ENCODE results near the gene GAS6. TPM values are rescaled to one million over a fixed set of nuclear protein-coding genes. Genes with fewer than 3 reads are reported as not detected.
"Not testable (repeated sequence)": the region's sequence is repeated elsewhere in the genome, so short reads cannot be mapped to it uniquely, and the experiment has no call there.

The GAS6 gene
- total RNA-seq, 2 experiments from 2014 or later = 0.16 to 0.27 TPM

GRCh38 chr13:113798200-113798811 is 65.6 kb downstream of the GAS6 start:
- no peak for DNase-seq
- no peaks in the 10 kb centered on the region for H3K36me3 Mint-ChIP-seq
- H3K4me3 Mint-ChIP-seq = no peak overlapping the region
- H3K4me1 Mint-ChIP-seq = no peaks in the 10 kb centered on the region
- H3K27me3 Mint-ChIP-seq = no peaks in the 10 kb centered on the region
- H3K9me3 Mint-ChIP-seq = no peaks in the 10 kb centered on the region
- no peak overlapping the region for H3K27ac Mint-ChIP-seq

- DNase-seq = no peak
- H3K4me1 Mint-ChIP-seq = no peaks in the 10 kb centered on the region
- no peak overlapping the region for H3K4me3 Mint-ChIP-seq
- H3K27me3 Mint-ChIP-seq = no peaks in the 10 kb centered on the region
- no peaks in the 10 kb centered on the region for H3K9me3 Mint-ChIP-seq
- no peaks in the 10 kb centered on the region for H3K36me3 Mint-ChIP-seq
- no peak overlapping the region for H3K27ac Mint-ChIP-seq
Measured at GRCh38 chr13:113796964-113797676, 66.8 kb downstream of the GAS6 start.

- no peaks in the 10 kb centered on the region for H3K4me1 Mint-ChIP-seq
- H3K36me3 Mint-ChIP-seq = no peaks in the 10 kb centered on the region
- no peak overlapping the region for H3K4me3 Mint-ChIP-seq
- no peak overlapping the region for H3K27ac Mint-ChIP-seq
- no peak for DNase-seq
- H3K27me3 Mint-ChIP-seq = no peaks in the 10 kb centered on the region
- H3K9me3 Mint-ChIP-seq = no peaks in the 10 kb centered on the region
Measured at GRCh38 chr13:113796211-113796963, 67.5 kb downstream of the GAS6 start.

GRCh38 chr13:113795362-113795761 is 68.5 kb downstream of the GAS6 start:
- not testable (repeated sequence) for H3K27me3 Mint-ChIP-seq, H3K27ac Mint-ChIP-seq, H3K4me1 Mint-ChIP-seq, H3K9me3 Mint-ChIP-seq, H3K4me3 Mint-ChIP-seq, H3K36me3 Mint-ChIP-seq, DNase-seq

- H3K9me3 Mint-ChIP-seq = no peaks in the 10 kb centered on the region
- no peak overlapping the region for H3K4me3 Mint-ChIP-seq
- DNase-seq = no peak
- no peak overlapping the region for H3K27ac Mint-ChIP-seq
- no peaks in the 10 kb centered on the region for H3K36me3 Mint-ChIP-seq
- H3K4me1 Mint-ChIP-seq = no peaks in the 10 kb centered on the region
- no peaks in the 10 kb centered on the region for H3K27me3 Mint-ChIP-seq
Measured at GRCh38 chr13:113794764-113795173, 69.1 kb downstream of the GAS6 start.

- no peak for DNase-seq
- no peaks in the 10 kb centered on the region for H3K36me3 Mint-ChIP-seq
- H3K4me3 Mint-ChIP-seq = no peak overlapping the region
- H3K27ac Mint-ChIP-seq = no peak overlapping the region
- no peaks in the 10 kb centered on the region for H3K4me1 Mint-ChIP-seq
- peaks cover 3% of the 10 kb centered on the region for H3K27me3 Mint-ChIP-seq
- H3K9me3 Mint-ChIP-seq = no peaks in the 10 kb centered on the region
Measured at GRCh38 chr13:113794086-113794485, 69.8 kb downstream of the GAS6 start.

- Mint-ChIP-seq H3K27me3 (peaks cover 7% of the 10 kb centered on the region), H3K4me3 (no peak overlapping the region), H3K9me3 (no peaks in the 10 kb centered on the region), H3K27ac (no peak overlapping the region), H3K4me1 (no peaks in the 10 kb centered on the region), H3K36me3 (no peaks in the 10 kb centered on the region)
- DNase-seq = no peak
Measured at GRCh38 chr13:113793718-113794085, 70.2 kb downstream of the GAS6 start.

GRCh38 chr13:113792886-113793717 is 70.8 kb downstream of the GAS6 start:
- Mint-ChIP-seq H3K27me3 (peaks cover 7% of the 10 kb centered on the region), H3K4me1 (no peaks in the 10 kb centered on the region), H3K27ac (no peak overlapping the region), H3K36me3 (no peaks in the 10 kb centered on the region), H3K4me3 (no peak overlapping the region), H3K9me3 (no peaks in the 10 kb centered on the region)
- no peak for DNase-seq

GRCh38 chr13:113792236-113792770 is 71.6 kb downstream of the GAS6 start:
- no peaks in the 10 kb centered on the region for H3K36me3 Mint-ChIP-seq
- H3K9me3 Mint-ChIP-seq = no peaks in the 10 kb centered on the region
- H3K4me1 Mint-ChIP-seq = no peaks in the 10 kb centered on the region
- DNase-seq = no peak
- no peak overlapping the region for H3K27ac Mint-ChIP-seq
- peaks cover 7% of the 10 kb centered on the region for H3K27me3 Mint-ChIP-seq
- no peak overlapping the region for H3K4me3 Mint-ChIP-seq

GRCh38 chr13:113791761-113792160 is 72.1 kb downstream of the GAS6 start:
- DNase-seq = no peak
- H3K27ac Mint-ChIP-seq = no peak overlapping the region
- H3K4me3 Mint-ChIP-seq = no peak overlapping the region
- no peaks in the 10 kb centered on the region for H3K9me3 Mint-ChIP-seq
- peaks cover 7% of the 10 kb centered on the region for H3K27me3 Mint-ChIP-seq
- no peaks in the 10 kb centered on the region for H3K4me1 Mint-ChIP-seq
- H3K36me3 Mint-ChIP-seq = no peaks in the 10 kb centered on the region

GRCh38 chr13:113791226-113791625 is 72.7 kb downstream of the GAS6 start:
- H3K4me3 Mint-ChIP-seq = no peak overlapping the region
- DNase-seq = no peak

GRCh38 chr13:113789931-113790330 is 73.9 kb downstream of the GAS6 start:
- H3K27me3 Mint-ChIP-seq, H3K36me3 Mint-ChIP-seq, DNase-seq, H3K9me3 Mint-ChIP-seq, H3K27ac Mint-ChIP-seq, H3K4me3 Mint-ChIP-seq, H3K4me1 Mint-ChIP-seq: not testable (repeated sequence)

More at GRCh38 chr13:113791226-113791625, 72.7 kb downstream of the GAS6 start:
- no peaks in the 10 kb centered on the region for H3K4me1 Mint-ChIP-seq
- H3K9me3 Mint-ChIP-seq = no peaks in the 10 kb centered on the region
- peaks cover 7% of the 10 kb centered on the region for H3K27me3 Mint-ChIP-seq
- no peak overlapping the region for H3K27ac Mint-ChIP-seq
- H3K36me3 Mint-ChIP-seq = no peaks in the 10 kb centered on the region

GRCh38 chr13:113789167-113789566 is 74.7 kb downstream of the GAS6 start:
- Mint-ChIP-seq H3K27ac (no peak overlapping the region), H3K4me1 (no peaks in the 10 kb centered on the region), H3K27me3 (peaks cover 7% of the 10 kb centered on the region), H3K36me3 (no peaks in the 10 kb centered on the region), H3K9me3 (no peaks in the 10 kb centered on the region), H3K4me3 (no peak overlapping the region)
- DNase-seq = no peak

GRCh38 chr13:113788413-113789135 is 75.3 kb downstream of the GAS6 start:
- Mint-ChIP-seq H3K9me3 (no peaks in the 10 kb centered on the region), H3K4me3 (no peak overlapping the region), H3K36me3 (no peaks in the 10 kb centered on the region), H3K27ac (no peak overlapping the region), H3K4me1 (no peaks in the 10 kb centered on the region), H3K27me3 (peaks cover 7% of the 10 kb centered on the region)
- DNase-seq = no peak

All from activated naive CD8-positive, alpha-beta T cell treated with anti-CD3 and anti-CD28 coated beads for 36 hours (primary cell).